ENCODE results near the gene OLFML1.

Gene OLFML1

DNA sequence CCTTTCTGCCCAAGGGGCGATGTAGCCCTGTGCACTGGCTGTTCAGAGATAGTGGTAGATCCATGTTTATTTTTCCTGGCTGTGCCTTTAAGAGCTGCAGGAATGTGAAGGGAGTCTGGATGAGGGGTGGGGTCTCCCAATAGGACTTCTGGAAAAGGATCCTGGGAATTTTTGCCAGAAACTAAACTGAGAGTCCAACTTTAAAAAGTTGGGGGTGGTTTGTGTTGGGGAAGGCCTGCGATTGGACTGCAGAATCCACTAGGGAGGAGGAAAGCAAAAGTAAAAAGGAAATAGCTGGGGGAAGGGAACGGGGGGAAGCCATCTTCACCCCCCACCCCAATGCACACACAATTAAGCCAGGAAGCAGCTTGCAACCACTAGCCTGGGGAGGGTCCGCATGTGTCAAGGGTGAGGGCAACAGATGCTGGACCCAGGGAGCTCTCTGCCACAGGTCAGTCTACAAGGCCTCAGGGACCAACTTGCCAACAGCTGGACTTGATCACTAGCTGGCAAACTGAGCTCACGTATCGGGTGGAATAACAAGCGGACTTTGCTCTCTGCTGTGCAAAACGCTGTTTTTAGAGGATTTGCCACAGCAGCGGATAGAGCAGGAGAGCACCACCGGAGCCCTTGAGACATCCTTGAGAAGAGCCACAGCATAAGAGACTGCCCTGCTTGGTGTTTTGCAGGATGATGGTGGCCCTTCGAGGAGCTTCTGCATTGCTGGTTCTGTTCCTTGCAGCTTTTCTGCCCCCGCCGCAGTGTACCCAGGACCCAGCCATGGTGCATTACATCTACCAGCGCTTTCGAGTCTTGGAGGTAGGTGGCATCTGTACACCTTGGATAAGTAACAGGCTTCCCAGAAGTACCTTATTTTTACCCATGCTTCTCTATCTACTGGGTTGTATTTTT is at the start of gene OLFML1:
Gene OLFML1 (plus strand): TSS at position 321 of the 912 bp plus-strand sequence. CDS start 370 bp downstream, at position 691.
- Histone ChIP-seq H3K4me3 (ENCODE audit: low read depth in 1 of 2, low read length in 2 of 2) (peak within 1 kb of the TSS in 1 of 2 donors; percentile 44), H3K27me3 (ENCODE audit: control insufficient read depth in 1 of 2, insufficient read depth in 2 of 2, low read length in 2 of 2) (no peaks in the 10 kb centered on the region), H3K9ac (ENCODE audit: low read length) (no peak within 1 kb of the TSS), H3K4me1 (ENCODE audit: insufficient read depth, low read length) (no peaks in the 10 kb centered on the region), H3K27ac (ENCODE audit: low read depth, low read length) (no peak within 1 kb of the TSS), H3K36me3 (ENCODE audit: insufficient read depth, low read length) (no peaks in the 10 kb centered on the region), H3K9me3 (ENCODE audit: low read length) (no peaks in the 10 kb centered on the region)

DNA sequence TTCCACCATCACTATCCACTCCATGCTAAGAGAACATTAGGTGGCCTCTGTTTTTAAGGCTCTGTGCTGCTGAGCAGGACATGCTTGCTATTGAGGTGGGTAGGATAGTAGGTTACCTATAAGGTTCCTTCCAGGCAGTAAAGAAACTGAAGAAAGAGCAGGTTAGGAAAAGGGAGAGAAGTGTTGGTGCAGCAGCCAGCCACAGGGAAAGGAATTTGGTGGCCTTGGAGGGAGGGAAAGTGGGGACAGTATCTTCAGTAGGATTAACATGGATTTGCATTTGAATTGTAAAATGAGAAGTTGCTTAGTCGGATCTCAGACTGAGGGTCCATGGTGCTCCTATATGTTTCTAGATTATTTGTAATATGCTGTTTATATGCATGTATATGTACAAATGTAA is 49.2 kb upstream of the OLFML1 start:
- no peaks in the 10 kb centered on the region for H3K9me3 ChIP-seq (ENCODE audit: low read length)
- H3K9ac ChIP-seq (ENCODE audit: low read length) = no peak overlapping the region
- no peak overlapping the region for H3K4me3 ChIP-seq (ENCODE audit: low read depth in 1 of 2, low read length in 2 of 2)
- H3K27me3 ChIP-seq (ENCODE audit: control insufficient read depth in 1 of 2, insufficient read depth in 2 of 2, low read length in 2 of 2) = no peaks in the 10 kb centered on the region
- no peaks in the 10 kb centered on the region for H3K36me3 ChIP-seq (ENCODE audit: insufficient read depth, low read length)
- H3K27ac ChIP-seq (ENCODE audit: low read depth, low read length) = no peak overlapping the region
- H3K4me1 ChIP-seq (ENCODE audit: insufficient read depth, low read length) = no peaks in the 10 kb centered on the region

DNA sequence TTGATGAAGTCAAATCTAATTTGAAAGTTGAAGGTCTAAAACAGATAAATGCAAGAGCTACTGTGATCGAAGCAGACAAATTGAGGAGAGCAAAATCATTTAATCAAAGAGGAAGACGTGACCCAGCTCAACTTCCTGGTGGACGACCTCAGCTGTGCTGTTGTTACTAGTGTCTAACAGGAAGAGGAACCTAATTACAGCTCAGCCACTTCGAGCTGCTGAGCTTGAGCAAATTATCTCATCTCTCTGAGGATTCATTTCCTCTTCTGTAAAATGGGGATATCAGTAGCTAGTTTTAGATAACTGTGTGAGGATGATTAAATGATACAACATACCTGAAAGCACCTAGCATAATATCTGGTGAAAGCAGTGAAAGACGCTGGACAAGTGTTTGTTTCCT is 48.6 kb upstream of the OLFML1 start:
- no peaks in the 10 kb centered on the region for H3K27me3 ChIP-seq (ENCODE audit: control insufficient read depth in 1 of 2, insufficient read depth in 2 of 2, low read length in 2 of 2)
- H3K27ac ChIP-seq (ENCODE audit: low read depth, low read length) = no peak overlapping the region
- no peaks in the 10 kb centered on the region for H3K9me3 ChIP-seq (ENCODE audit: low read length)
- no peaks in the 10 kb centered on the region for H3K36me3 ChIP-seq (ENCODE audit: insufficient read depth, low read length)
- H3K4me1 ChIP-seq (ENCODE audit: insufficient read depth, low read length) = no peaks in the 10 kb centered on the region
- H3K9ac ChIP-seq (ENCODE audit: low read length) = no peak overlapping the region
- H3K4me3 ChIP-seq (ENCODE audit: low read depth in 1 of 2, low read length in 2 of 2) = no peak overlapping the region

DNA sequence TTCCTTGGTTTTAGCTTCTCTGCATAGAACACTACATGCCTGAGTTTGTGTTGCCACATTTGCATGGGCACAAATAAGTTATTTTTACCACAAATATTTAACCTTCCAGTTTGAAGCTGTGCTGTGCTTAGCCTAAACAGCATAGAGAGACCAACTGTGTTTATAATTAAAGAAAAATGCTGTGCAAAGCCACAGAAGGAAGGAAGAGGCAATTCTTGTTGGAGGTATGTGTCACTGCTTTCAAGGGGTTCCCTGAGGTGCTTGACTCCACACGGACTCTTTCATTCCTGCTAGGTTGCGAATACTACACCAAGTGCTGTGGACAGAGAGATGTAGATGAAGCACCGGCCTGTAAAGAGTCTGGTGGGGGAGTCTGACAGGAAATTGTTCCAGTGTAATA is 47.6 kb upstream of the OLFML1 start:
- no peaks in the 10 kb centered on the region for H3K27me3 ChIP-seq (ENCODE audit: control insufficient read depth in 1 of 2, insufficient read depth in 2 of 2, low read length in 2 of 2)
- H3K9me3 ChIP-seq (ENCODE audit: low read length) = no peaks in the 10 kb centered on the region
- H3K36me3 ChIP-seq (ENCODE audit: insufficient read depth, low read length) = no peaks in the 10 kb centered on the region
- H3K4me3 ChIP-seq (ENCODE audit: low read depth in 1 of 2, low read length in 2 of 2) = no peak overlapping the region
- H3K27ac ChIP-seq (ENCODE audit: low read depth, low read length) = no peak overlapping the region
- H3K4me1 ChIP-seq (ENCODE audit: insufficient read depth, low read length) = no peaks in the 10 kb centered on the region
- H3K9ac ChIP-seq (ENCODE audit: low read length) = no peak overlapping the region

DNA sequence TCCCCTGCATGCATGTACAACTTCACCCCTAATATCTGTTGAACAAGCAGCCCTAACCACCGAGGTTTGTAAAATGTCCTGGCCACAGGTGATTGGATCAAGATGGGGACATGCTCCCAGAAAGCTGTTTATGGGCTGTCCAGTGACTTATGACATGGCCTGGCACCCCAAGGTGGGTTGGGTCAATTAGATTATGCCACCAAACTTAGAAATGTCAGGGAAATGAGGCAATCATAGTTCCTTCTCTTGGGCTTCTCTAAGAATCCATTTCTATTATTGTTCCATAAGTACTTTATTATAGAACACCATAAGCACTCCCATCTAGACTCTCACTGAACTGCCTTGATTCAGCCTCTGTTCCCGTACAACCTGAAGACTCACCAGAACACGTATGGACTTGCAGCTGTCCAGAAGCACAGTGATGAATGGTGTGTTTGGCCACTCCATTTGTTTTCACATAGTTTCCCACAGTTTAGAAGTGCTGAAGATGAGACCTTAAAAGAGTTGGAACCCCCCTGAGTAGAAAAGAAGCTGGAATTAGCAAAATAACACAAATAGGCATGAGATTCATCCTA is 45.5 kb upstream of the OLFML1 start:
- Histone ChIP-seq H3K4me3 (ENCODE audit: low read depth in 1 of 2, low read length in 2 of 2) (no peak overlapping the region), H3K9me3 (ENCODE audit: low read length) (no peaks in the 10 kb centered on the region), H3K27ac (ENCODE audit: low read depth, low read length) (no peak overlapping the region), H3K36me3 (ENCODE audit: insufficient read depth, low read length) (no peaks in the 10 kb centered on the region), H3K27me3 (ENCODE audit: control insufficient read depth in 1 of 2, insufficient read depth in 2 of 2, low read length in 2 of 2) (no peaks in the 10 kb centered on the region), H3K9ac (ENCODE audit: low read length) (no peak overlapping the region), H3K4me1 (ENCODE audit: insufficient read depth, low read length) (no peaks in the 10 kb centered on the region)

DNA sequence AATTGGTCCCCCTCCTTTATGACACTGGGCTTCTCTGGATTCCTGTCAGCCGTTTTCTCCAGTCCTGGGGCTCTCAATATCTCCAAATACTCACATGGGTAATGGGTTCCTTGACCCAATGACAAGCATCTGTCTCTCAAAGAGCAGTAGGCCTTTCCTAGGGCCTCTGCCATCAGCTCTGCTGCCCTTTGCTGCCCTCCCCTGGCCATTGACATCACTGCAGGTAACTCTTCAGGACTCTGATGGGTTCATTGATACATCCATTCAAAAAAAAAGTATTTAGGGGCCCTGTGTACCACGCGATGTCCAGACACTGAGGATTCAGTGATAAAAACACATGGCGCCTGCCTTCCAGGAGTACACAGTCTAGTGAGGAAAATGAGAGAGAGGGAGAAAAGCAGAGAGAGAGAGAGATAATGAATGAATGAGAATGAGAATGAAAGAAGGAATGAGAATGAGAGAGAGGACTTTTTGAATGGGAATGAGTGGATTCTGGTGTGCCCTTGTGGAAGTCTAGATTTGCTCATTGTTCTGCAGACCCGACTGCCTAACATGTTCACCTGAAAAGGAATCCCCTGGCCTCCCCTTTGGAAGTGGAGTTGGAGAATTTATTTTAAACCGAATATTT is 42.6 kb upstream of the OLFML1 start:
- no peak overlapping the region for H3K9ac ChIP-seq (ENCODE audit: low read length)
- H3K4me3 ChIP-seq (ENCODE audit: low read depth in 1 of 2, low read length in 2 of 2) = no peak overlapping the region
- H3K27me3 ChIP-seq (ENCODE audit: control insufficient read depth in 1 of 2, insufficient read depth in 2 of 2, low read length in 2 of 2) = no peaks in the 10 kb centered on the region
- H3K4me1 ChIP-seq (ENCODE audit: insufficient read depth, low read length) = no peaks in the 10 kb centered on the region
- H3K9me3 ChIP-seq (ENCODE audit: low read length) = no peaks in the 10 kb centered on the region
- H3K27ac ChIP-seq (ENCODE audit: low read depth, low read length) = no peak overlapping the region
- H3K36me3 ChIP-seq (ENCODE audit: insufficient read depth, low read length) = no peaks in the 10 kb centered on the region

DNA sequence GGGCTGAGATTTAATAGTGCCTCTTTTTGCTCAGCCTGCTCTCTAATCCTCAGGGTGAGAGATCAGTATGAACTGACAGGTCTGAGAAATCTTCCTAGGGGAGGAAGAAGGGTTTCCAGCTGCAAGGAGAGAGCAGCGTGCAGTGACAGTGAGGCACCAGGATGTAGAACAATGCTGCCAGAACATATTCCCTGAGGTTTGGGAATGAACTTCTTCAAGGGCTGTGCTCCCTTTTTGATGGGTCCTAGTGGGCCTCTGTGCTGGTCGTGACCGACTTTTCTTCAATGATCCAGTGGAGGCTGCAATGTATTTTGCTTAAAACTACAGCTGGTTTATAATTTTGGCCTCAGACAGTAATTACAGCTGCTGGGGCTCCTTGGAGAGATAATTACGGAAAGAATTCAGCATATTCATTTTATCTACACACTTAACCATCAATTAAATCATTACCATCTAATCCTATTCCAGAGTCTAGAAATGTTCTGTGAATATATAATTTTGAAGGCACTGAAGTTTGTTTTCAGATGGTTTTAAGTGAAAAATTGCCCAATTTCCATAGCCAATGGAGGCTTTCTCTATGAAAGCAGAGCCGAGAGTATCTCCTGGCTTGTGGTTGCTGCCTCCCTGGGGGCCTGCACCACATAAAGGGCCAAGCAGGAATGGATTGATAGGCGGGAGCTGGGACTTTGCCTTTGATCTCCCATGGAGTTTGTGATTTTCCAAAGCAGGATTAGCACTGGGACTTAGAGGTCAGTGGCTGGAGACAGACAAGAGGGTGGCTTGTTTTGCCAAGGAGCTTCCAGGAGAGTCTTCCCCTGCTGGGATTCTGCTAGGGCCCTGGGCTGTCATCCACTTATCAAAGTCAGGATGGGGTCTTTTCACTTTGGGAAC is 41.0 kb upstream of the OLFML1 start:
- no peaks in the 10 kb centered on the region for H3K36me3 ChIP-seq (ENCODE audit: insufficient read depth, low read length)
- H3K4me3 ChIP-seq (ENCODE audit: low read depth in 1 of 2, low read length in 2 of 2) = no peak overlapping the region
- no peaks in the 10 kb centered on the region for H3K27me3 ChIP-seq (ENCODE audit: control insufficient read depth in 1 of 2, insufficient read depth in 2 of 2, low read length in 2 of 2)
- no peak overlapping the region for H3K27ac ChIP-seq (ENCODE audit: low read depth, low read length)
- H3K4me1 ChIP-seq (ENCODE audit: insufficient read depth, low read length) = no peaks in the 10 kb centered on the region
- no peak overlapping the region for H3K9ac ChIP-seq (ENCODE audit: low read length)
- no peaks in the 10 kb centered on the region for H3K9me3 ChIP-seq (ENCODE audit: low read length)

DNA sequence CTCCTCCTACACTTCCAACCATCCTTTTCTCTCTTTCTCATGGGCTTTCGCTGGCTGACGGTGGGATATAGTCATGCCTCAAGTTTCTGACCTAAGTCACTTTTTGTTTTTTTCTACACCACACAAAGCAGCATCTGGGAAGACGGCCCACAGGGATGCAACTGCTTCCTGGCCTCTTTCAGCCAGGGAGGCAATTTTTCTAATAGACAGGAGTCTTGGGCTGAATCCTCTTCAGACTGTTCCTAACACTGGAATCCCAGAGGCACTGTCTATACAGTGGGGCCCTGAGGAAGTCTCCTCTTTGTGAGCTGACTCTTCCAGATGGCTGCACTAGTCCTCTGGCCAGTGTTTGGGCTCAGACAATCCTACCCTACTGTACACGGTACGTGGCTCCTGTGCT is 39.7 kb upstream of the OLFML1 start:
- Histone ChIP-seq H3K4me1 (ENCODE audit: insufficient read depth, low read length) (no peaks in the 10 kb centered on the region), H3K27me3 (ENCODE audit: control insufficient read depth in 1 of 2, insufficient read depth in 2 of 2, low read length in 2 of 2) (no peaks in the 10 kb centered on the region), H3K36me3 (ENCODE audit: insufficient read depth, low read length) (no peaks in the 10 kb centered on the region), H3K9ac (ENCODE audit: low read length) (no peak overlapping the region), H3K9me3 (ENCODE audit: low read length) (no peaks in the 10 kb centered on the region), H3K27ac (ENCODE audit: low read depth, low read length) (no peak overlapping the region), H3K4me3 (ENCODE audit: low read depth in 1 of 2, low read length in 2 of 2) (no peak overlapping the region)

DNA sequence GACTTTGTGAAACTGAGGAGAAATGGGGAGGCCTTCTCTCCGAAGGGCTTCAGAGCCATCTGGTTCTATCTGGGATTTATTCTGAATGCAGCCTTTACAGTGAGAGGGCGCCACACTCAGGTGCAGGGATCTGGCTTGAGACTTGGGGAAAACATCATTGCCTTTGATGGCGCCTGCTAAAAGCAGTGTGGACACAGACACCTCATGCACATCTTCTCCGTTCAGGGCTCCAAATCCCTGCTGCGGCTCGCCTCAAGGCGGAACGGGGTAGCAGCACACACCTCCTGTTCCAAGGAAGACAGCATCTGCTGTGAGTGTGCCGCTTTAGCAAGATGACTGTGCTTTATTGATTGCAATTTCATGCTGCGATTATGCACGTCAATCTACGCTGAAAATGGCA is 37.1 kb upstream of the OLFML1 start:
- no peaks in the 10 kb centered on the region for H3K36me3 ChIP-seq (ENCODE audit: insufficient read depth, low read length)
- H3K9me3 ChIP-seq (ENCODE audit: low read length) = no peaks in the 10 kb centered on the region
- no peak overlapping the region for H3K4me3 ChIP-seq (ENCODE audit: low read depth in 1 of 2, low read length in 2 of 2)
- H3K9ac ChIP-seq (ENCODE audit: low read length) = no peak overlapping the region
- no peaks in the 10 kb centered on the region for H3K27me3 ChIP-seq (ENCODE audit: control insufficient read depth in 1 of 2, insufficient read depth in 2 of 2, low read length in 2 of 2)
- no peak overlapping the region for H3K27ac ChIP-seq (ENCODE audit: low read depth, low read length)
- no peaks in the 10 kb centered on the region for H3K4me1 ChIP-seq (ENCODE audit: insufficient read depth, low read length)

DNA sequence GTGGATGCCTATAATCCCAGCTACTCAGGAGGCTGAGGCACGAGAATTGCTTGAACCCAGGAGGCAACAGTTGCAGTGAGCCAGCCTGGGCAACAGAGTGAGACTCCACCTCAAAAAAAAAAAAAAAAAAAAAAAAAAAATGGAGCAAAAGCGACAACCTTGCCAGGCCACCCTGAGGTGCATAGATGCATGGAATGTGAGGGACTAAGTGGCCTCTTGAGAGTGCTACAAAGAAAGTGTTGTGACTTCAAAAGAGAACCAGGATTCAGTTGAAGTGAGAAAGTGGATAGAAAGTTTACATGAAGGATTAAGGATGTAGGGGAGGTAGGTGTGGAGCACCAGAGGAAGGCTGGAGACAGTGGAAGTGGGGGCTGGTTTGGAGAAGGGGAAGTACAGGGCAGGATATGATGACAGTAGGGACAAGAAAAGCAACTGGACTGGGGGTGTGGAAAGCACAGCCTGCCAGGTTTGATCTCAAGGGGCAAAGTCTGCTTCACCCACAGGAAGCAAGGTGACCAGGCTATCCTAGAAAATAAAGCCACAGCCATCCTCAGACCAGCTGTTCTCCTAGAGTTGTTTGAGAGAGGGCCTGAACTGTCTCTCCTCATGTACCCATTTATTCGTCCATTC is 36.0 kb upstream of the OLFML1 start:
- H3K9ac ChIP-seq (ENCODE audit: low read length) = no peak overlapping the region

DNA sequence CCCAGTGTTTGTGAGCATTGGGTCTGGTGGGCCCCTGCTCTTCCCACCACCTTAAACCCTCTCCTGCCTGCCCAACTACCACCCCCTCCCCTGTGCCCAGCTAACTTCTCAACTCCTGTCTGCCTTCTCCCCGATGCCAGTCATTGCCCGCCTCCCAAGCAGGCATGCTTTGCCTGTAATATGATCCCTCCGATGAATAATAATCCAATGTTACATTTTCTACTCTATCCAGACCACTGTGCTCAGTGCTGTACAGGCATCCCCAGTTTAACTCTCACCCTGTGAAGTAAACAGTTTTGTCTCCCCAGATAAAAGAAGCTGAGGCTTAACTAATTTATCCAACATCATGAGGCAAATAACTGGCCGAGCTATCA is 35.5 kb upstream of the OLFML1 start:
- Histone ChIP-seq H3K27ac (ENCODE audit: low read depth, low read length) (no peak overlapping the region), H3K9ac (ENCODE audit: low read length) (no peak overlapping the region), H3K4me3 (ENCODE audit: low read depth in 1 of 2, low read length in 2 of 2) (no peak overlapping the region), H3K9me3 (ENCODE audit: low read length) (no peaks in the 10 kb centered on the region), H3K36me3 (ENCODE audit: insufficient read depth, low read length) (no peaks in the 10 kb centered on the region), H3K4me1 (ENCODE audit: insufficient read depth, low read length) (no peaks in the 10 kb centered on the region), H3K27me3 (ENCODE audit: control insufficient read depth in 1 of 2, insufficient read depth in 2 of 2, low read length in 2 of 2) (no peaks in the 10 kb centered on the region)

More for the DNA sequence above, 36.0 kb upstream of the OLFML1 start:
- no peaks in the 10 kb centered on the region for H3K4me1 ChIP-seq (ENCODE audit: insufficient read depth, low read length)
- no peak overlapping the region for H3K4me3 ChIP-seq (ENCODE audit: low read depth in 1 of 2, low read length in 2 of 2)
- no peak overlapping the region for H3K27ac ChIP-seq (ENCODE audit: low read depth, low read length)
- H3K36me3 ChIP-seq (ENCODE audit: insufficient read depth, low read length) = no peaks in the 10 kb centered on the region
- H3K27me3 ChIP-seq (ENCODE audit: control insufficient read depth in 1 of 2, insufficient read depth in 2 of 2, low read length in 2 of 2) = no peaks in the 10 kb centered on the region
- H3K9me3 ChIP-seq (ENCODE audit: low read length) = no peaks in the 10 kb centered on the region
